NT2/D1 (cell line): ENCODE measurements around the gene CAMTA1.

Experiments
- YY1 ChIP-seq: IDR thresholded peaks from 2 replicates; pipeline ENCODE4 v1.6.1; 2011; ENCODE audit not compliant: insufficient read length, insufficient read depth
- ZNF274 ChIP-seq: IDR thresholded peaks from 2 replicates; pipeline ENCODE4 v1.6.1; 2011; ENCODE audit warnings: mild to moderate bottlenecking, low read depth, low read length

DNA sequence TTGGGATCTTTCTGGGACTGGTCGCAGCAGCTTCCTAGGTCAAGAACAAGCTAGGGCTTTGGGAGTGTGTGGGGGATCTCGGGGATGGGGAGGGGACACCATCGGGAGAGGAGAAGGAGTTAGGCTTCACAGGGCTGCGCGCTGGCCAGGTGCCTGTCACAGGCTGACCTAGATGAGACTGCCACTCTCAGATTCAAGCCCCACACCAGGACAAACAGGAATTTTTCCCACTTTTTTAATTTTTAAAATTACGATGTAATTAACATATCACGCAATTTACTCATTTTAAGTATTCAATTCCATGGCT lies 180.6 kb downstream of the CAMTA1 start:
- TF ChIP-seq ZNF274 (no peak), YY1 (no peak)
